Erythroblast (primary cell): ENCODE data around the gene OTOP3.
A peak's percentile ranks its signal among the peaks of the same experiment; 100 is the strongest.
"Not testable (repeated sequence)": the region's sequence is repeated elsewhere in the genome, so short reads cannot be mapped to it uniquely, and the experiment has no call there.

Experiments
- DNase-seq, 2 experiments: peaks; one replicate each; lab custom pipeline; 2025; lab: John Stamatoyannopoulos, UW
- GATA1 ChIP-seq: IDR thresholded peaks from 2 replicates; pipeline ENCODE4 v1.6.1; 2011; ENCODE audit warnings: low read depth, mild to moderate bottlenecking, control low read depth, low read length, moderate library complexity
- POLR2A ChIP-seq: IDR thresholded peaks from 2 replicates; pipeline ENCODE4 v1.6.1; 2011; ENCODE audit warnings: mild to moderate bottlenecking, low read length

The OTOP3 gene

DNA sequence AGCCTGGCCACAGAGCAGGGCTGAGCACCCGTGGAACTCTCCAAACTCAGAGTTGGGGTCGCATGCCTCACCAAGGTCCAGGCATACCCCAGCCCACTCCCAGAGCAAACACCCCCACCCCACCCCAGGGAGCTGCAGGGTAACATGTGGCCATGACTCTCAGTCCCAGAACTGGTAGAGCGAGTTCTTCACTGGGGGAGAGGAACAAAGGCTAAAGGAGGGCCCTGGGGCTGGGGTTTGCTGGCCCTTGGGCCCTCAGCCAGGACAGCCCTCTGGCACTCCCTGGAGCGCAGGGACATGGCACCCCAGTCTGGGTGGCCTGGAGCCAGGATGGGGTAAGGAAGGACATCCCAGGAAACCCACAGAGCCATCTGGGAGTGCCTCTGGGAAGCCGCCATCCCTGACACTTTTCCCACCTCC is 32.7 kb downstream of the OTOP3 start:
- DNase-seq = no peak
- TF ChIP-seq POLR2A = no peak
- no peak for TF ChIP-seq GATA1

DNA sequence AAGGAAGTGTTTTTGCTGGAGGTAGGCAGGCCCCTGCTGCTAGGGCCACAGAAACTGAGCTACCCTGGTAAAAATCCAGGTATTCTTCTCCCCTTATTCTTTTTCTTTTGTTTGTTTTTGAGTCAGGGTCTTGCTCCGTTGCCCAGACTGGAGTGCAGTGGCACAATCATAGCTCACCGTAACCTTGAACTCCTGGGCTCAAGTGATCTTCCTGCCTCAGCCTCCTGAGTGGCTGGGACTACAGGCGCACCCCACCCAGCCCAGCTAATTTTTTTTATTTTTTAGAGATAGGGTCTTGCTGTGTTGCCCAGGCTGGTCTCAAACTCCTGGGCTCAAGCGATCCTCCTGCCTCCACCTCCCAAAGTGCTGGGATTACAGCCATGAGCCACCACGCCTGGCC is 33.8 kb downstream of the OTOP3 start:
- not testable (repeated sequence) for DNase-seq

DNA sequence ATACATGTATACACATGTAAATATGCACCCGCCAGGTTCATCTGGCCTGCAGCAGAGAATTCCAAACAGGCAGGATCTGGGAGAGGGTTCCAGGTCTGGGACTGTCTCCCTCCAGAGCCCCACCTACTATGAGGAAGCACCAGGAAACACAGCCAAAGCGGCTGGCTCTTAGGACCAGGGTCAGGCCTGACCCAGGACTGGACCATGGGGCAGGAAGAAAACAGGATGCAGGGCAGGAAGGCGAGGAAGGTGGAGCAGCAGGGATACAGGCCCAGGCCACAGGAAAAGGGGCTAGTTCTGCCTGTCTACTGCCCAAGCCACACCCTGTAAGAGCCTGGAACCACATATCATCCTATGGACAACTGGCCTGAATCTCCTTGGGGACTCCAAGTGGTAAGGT is 34.7 kb downstream of the OTOP3 start:
- DNase-seq = no peak
- TF ChIP-seq POLR2A = no peak

DNA sequence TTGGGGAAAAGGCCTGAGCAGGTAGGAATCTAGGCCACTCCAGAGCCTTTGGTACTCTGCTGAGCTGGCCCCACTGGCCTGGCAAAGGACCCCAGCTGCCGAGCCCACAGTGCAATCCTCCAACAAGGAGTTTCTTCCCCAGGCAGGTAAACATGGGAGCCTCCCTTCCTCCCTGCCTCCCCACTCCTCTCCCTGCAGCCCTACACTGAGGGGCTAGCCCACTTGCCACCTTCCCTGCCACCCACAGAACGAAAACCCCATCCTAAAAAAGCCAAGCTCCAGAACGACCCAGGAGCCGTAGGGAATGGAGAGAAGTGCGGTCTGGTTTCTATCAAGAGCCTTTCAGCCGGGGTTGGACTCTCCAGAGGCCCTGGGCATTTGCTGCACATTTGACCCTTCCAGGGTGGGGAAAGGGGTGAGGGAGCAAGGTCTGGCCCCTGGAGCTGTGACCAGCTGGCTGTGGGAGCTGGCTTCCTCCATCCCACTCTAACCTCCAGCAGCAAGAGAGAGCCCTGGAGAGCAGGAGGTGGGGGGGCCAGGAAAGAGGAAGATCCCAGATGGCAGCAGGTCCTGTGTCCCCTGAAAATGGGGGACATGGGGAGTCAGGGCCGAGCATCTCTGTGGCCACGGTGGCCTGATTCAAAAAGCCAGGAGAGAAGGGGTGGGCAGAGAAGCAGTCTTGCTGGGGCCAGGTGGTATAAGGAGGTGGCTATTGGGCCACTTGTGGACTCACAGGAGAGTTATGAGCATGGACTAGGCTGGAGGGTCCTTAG is 35.6 kb downstream of the OTOP3 start:
- no peak for TF ChIP-seq POLR2A
- no peak for TF ChIP-seq GATA1
- DNase-seq = no peak

DNA sequence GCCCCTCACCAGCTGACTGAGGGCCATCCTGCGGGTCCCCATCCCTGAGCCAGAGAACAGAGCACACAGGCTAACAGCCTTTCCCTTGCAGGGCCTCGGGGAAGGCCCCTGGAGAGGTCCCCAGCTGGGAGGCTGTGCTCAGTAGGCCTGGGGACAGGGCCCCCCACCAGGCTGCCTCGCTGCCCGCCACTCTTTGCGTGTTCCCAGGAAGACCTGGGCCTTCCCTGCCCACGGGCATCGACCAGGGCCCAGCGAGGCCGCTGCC is 36.1 kb downstream of the OTOP3 start:
- no peak for DNase-seq

DNA sequence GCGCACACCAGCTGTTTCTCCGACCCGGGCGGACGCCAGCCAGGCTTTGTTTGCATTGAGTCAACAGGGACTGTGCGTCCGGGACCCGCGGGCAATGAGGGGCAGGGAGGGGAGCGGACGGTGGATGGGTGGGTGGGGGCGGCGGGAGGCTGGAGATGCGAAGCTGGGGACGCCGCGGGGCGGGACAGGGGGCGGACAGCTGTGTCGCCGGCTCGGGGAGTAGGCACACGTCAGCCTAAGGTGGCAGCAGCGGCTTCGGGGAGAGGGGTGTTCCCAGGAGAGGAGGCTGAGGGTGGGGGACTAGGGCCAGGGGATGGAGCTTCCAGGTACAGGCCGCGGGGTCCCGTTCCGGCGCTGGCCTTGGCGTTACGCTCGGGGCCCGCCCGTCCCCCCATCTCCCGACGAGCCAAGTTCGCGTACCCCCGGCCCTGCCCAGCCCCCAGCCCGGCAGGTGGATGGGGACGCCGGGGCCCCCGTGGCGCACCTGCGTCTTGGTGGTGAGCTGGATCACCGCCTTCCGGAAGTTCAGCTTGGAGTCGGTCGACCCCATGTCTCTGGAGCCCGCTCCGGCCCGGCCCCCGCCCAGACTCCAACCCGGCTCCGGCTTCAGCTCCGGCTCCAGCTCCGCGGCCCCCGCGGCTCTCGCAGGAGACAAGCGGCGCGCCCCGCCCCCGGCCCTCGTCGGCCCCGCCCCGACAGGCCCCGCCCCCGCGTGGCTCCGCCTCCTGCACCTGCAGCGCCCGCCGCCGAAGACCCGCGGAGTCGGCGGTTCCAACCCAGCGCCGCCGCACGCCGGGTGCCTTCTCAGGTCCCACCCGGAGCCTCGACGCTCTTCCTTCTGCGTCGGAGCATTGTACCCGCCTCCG is 36.6 kb downstream of the OTOP3 start, which contains the start of gene HID1:
Gene HID1, minus strand, starts transcription at position 653 of the 866 bp plus-strand sequence. Its CDS starts 103 bp downstream, at position 550.
- peak; percentile 51 to 65 for DNase-seq
- TF ChIP-seq GATA1 = no peak
- TF ChIP-seq POLR2A = no peak

More for the DNA sequence above, 36.1 kb downstream of the OTOP3 start:
- TF ChIP-seq GATA1 = no peak

DNA sequence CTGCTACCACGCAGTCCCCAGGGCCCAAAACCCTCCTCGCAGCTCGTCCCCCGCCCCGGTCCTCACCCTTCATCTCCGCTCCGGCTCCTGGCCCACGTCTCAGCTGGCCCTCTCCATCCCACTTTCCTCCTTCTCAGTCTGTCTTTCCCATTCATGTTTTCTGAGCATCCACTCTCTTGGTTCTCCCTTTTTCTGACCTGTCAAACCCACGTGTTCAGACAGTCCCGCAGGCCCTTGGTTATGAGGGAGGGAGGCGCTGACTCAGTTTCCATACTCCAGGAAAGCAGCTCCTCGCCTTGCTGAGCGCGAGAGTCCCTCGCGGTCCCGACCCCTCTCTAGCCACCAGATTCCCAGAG is 37.3 kb downstream of the OTOP3 start:
- no peak for DNase-seq
- no peak for TF ChIP-seq POLR2A
- TF ChIP-seq GATA1 = no peak

DNA sequence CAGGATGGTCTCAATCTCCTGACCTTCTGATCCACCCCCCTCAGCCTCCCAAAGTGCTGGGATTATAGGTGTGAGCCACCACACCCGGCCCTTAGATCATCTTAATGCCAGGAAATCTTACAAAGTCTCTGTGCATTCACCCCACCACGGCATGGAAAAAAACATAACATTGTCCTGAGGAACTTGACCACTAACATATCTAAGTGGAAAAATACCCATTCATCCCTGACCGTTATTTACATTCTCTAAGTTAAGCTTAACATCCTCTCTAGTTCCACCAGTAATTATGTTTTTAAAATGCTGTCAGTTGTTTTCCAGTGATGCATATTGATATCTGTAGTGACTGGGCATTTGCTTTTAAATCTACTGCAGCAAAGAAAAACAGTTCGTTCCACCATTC is 40.2 kb downstream of the OTOP3 start:
- DNase-seq = no peak
- TF ChIP-seq GATA1 = no peak
- TF ChIP-seq POLR2A = no peak

DNA sequence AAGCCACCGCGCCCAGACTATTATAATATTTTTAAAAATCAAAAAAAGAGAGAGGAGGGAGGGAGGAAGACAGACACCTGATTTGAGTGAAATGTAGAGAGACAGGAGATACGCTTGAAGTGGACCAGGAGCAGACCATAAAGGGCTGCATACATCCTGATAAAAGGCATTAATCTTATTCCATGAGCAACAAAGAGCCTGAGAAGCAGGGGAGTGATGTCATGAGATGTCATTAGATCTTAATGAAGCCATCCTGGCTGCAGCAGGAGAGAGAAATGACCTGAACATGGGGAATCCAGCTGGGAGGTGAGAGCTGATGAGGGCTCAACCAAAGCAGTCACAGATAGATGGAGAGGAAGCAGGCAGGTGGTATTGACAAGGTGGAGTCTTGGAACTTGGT is 42.1 kb downstream of the OTOP3 start:
- no peak for DNase-seq
- TF ChIP-seq POLR2A = no peak
- TF ChIP-seq GATA1 = no peak

DNA sequence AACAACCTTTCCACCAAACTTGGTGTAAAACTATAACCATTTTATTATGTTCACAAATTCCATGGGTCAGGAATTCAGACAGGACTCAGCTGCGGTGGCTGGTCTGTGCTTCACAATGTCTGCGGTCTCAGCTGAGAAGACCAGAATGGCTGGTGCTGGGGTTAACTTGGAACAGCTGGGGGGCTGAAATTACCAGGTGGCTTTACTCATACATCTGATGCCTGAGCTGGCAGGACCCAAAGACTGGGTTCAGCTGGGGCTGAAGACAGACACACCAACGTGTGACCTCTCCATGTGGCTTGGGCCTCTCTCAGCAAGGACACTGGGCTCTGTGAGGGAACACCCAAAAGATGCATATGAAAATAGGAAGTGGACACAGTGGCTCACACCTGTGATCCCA is 42.5 kb downstream of the OTOP3 start:
- TF ChIP-seq GATA1 (no peak), POLR2A (no peak)
- no peak for DNase-seq

DNA sequence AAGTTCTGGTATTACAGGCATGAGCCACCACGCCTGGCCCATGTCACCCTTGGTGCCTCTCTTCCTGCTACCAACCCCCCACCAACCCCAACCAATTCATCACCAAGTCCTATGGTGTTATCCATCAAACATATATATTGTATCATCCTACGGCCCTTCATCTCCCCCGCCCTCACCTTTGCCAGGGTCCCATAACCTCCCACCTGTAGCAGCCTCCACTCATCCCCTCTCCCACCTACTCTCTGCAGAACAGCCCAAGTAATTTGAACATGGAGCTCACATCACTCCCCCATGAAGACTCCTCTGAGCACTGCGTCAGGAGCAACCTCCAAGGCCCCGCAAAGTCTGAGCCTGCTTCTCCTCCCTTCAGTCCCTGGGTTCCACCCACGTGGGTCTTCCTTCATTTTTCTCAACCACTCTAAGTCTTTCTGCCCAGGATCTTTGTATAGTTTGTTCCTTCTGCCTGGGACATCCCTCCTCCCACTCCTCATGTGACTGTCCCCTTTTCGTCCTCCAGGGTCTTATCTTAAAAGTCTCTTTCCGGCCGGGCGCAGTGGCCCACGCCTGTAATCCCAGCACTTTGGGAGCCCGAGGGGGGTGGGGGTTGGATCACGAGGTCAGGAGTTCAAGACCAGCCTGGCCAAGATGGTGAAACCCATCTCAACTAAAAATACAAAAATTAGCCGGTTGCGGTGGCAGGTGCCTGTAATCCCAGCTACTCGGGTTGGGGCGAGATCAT is 43.9 kb downstream of the OTOP3 start:
- no peak for DNase-seq
- no peak for TF ChIP-seq GATA1
- TF ChIP-seq POLR2A = no peak

DNA sequence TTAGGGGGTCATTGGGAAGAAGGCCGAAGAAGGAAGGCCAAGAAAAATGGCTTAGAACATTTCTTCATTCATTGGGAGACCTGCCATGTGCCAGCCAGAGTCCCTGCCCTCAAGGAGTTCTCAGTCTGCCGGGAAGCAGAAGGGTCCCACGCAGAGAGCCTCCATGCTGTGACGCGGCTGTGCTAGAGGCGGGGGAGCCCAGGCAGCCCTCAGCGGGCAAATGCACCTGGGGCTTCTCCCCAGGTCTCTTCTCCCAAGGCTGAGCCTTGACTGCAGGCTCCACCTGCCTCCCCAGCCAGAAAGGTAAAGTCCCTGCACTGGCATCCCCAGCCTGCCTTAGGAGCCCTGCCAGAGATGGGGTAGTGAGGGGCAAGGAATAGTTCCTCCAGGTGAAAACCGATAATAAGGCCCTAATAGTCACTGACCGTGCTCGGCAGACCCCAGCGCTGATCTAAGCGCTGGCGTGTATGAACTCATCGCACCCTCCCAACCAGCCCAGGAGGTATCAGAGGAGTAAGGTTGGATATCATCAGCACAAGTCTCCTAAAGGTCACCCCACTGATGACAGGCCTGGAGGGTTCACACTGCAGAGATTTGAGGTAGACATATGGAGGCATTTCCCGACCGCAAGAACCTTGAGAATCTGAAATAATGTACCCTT is 45.8 kb downstream of the OTOP3 start:
- no peak for DNase-seq
- no peak for TF ChIP-seq GATA1
- no peak for TF ChIP-seq POLR2A

DNA sequence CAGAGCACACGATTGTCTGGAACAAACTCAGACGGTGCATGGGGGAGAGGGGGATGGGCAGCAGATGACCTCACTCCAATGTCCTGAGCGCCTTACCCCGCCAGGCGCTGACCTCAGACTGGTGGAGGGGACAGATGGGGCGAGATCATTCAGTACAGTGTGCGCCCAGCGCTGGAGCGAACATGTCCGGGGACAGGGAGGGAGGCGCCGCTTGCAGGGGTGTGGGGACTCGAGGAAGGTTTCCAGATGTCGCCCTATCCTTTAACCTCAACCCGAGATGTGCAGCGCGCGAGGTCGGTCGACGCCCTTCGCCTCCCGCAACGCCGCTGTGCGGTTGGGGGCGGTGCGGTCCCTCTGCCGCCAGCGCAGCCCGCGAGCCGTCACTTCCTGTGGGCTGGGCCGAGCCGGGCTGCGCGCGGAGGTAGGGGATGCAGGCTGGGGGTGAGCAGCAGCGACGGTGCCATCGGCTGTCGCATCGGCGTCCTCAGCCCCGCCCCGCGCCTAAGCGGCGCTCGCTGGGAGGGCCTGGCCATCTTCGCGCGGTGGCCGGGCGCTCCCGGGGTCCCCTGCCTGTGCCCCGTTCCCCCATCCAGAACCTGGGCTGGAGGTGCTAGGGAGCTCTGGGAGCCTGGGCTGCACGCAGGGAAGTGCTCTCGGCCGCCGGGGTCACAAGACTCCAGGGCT is 46.4 kb downstream of the OTOP3 start:
- TF ChIP-seq GATA1 (no peak), POLR2A (no peak)
- DNase-seq = peak; percentile 65 to 69

DNA sequence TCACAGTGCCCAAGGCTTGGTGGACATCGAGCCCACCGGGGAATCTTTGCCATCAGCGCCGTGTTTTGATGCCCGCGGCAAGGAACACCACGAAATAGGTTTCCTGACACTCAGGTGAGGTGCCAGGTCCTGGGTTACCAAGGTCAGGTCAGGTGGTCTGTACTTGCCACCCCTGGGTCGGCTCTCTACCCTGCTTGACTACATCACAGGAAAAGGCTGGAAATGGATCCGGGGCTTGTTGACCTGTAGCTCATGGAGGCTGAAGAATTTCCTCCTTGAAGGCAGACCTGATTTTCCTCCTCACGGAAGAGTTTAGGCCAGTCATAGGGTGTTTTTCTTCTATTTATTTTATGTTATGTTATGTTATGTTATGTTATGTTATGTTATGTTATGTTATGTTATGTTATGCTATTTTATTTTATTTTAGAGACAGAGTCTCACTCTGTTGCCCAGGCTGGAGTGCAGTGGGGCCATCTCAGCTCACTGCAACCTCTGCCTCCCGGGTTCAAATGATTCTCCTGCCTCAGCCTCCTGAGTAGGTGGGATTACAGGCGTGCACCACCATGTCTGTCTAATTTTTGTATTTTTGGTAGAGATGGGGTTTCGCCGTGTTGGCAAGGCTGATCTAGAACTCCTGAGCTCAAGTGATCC is 47.1 kb downstream of the OTOP3 start:
- DNase-seq = not testable (repeated sequence)
